ENCODE data around the gene FBXL16. TPM values are rescaled to one million over a fixed set of nuclear protein-coding genes. Genes with fewer than 3 reads are reported as not detected.

FBXL16 gene
- total RNA-seq, 1 donor, result 0.11 TPM

Other genes with a start within 250 kb of the FBXL16 start
- 24.6 and 26.3 TPM in 2 replicates for gene CAPN15, start 178.1 kb downstream of the FBXL16 start, total RNA-seq
- gene PRR35, start 145.4 kb downstream of the FBXL16 start, total RNA-seq, result 0.11 TPM in 1 of 2 replicates, not detected in the other
- 0.43 and 0.65 TPM in 2 replicates for gene NHLRC4, start 138.8 kb downstream of the FBXL16 start, total RNA-seq
- 17.6 and 22.3 TPM in 2 replicates for gene PIGQ, start 135.8 kb downstream of the FBXL16 start, total RNA-seq
- 9.5 and 9.8 TPM in 2 replicates for gene RAB40C, start 115.7 kb downstream of the FBXL16 start, total RNA-seq
- 0.11 and 0.13 TPM in 2 replicates for gene WFIKKN1, start 74.8 kb downstream of the FBXL16 start, total RNA-seq
- 64.2 and 79.6 TPM in 2 replicates for gene METTL26, start 69.5 kb downstream of the FBXL16 start, total RNA-seq
- gene MCRIP2, start 64.0 kb downstream of the FBXL16 start, total RNA-seq, result 9.1 and 12.9 TPM in 2 replicates
- gene WDR90, start 56.4 kb downstream of the FBXL16 start, total RNA-seq, result 8.8 and 9.4 TPM in 2 replicates
- gene RHOT2, start 37.7 kb downstream of the FBXL16 start, total RNA-seq, result 24.3 and 25.2 TPM in 2 replicates
- gene RHBDL1, start 30.1 kb downstream of the FBXL16 start, total RNA-seq, result 0.65 and 1.2 TPM in 2 replicates
- 75.1 and 78.9 TPM in 2 replicates for gene STUB1, start 25.4 kb downstream of the FBXL16 start, total RNA-seq
- 39.9 and 45.1 TPM in 2 replicates for gene JMJD8, start 21.5 kb downstream of the FBXL16 start, total RNA-seq
- 6.0 and 7.6 TPM in 2 replicates for gene WDR24, start 15.4 kb downstream of the FBXL16 start, total RNA-seq
- gene METRN, start 9.3 kb upstream of the FBXL16 start, total RNA-seq, result 39.6 and 40.2 TPM in 2 replicates
- gene ANTKMT, start 15.3 kb upstream of the FBXL16 start, total RNA-seq, result 16.9 and 18.2 TPM in 2 replicates
- 0.97 and 1.3 TPM in 2 replicates for gene CCDC78, start 20.6 kb upstream of the FBXL16 start, total RNA-seq
- 6.1 and 10.2 TPM in 2 replicates for gene HAGHL, start 21.3 kb upstream of the FBXL16 start, total RNA-seq
- gene CIAO3, start 35.2 kb upstream of the FBXL16 start, total RNA-seq, result 19.5 and 26.3 TPM in 2 replicates
- gene MSLN, start 54.9 kb upstream of the FBXL16 start, total RNA-seq, result 0.32 and 5.9 TPM in 2 replicates
- gene RPUSD1, start 82.6 kb upstream of the FBXL16 start, total RNA-seq, result 15.8 and 16.6 TPM in 2 replicates
- 3.3 and 5.4 TPM in 2 replicates for gene CHTF18, start 82.8 kb upstream of the FBXL16 start, total RNA-seq
- gene GNG13, start 94.9 kb upstream of the FBXL16 start, total RNA-seq, result not detected in 2 replicates